ENCODE data around the gene ABCC11.

- no peak for TF ChIP-seq CTCF (IDR thresholded peaks at IDR 0.05)
- no peak for TF ChIP-seq EZH2 (IDR thresholded peaks at IDR 0.05)
These were observed 109.5 kb downstream of the ABCC11 start for GRCh38 chr16:48137822-48138221.

All from neural progenitor cell (in vitro differentiated cells).